Stimulated activated CD4-positive, alpha-beta T cell treated with anti-CD3 and anti-CD28 coated beads, TNF-alpha, amount 100 ng/mL, for 48 hours (primary cell): ENCODE measurements around the gene PAQR4.
"Not testable (repeated sequence)": the region's sequence is repeated elsewhere in the genome, so short reads cannot be mapped to it uniquely, and the experiment has no call there.

Experiments used
- DNase-seq, 3 donors: peaks; one replicate each; pipeline ENCODE4 v3.0.0-alpha.2; 2020; ENCODE audit warnings: low read depth in 3 of 3

Gene PAQR4

GRCh38 chr16:2968738-2969544 is at the start of gene PAQR4:
TSS of gene PAQR4 (plus strand) at chr16:2969348. CDS start at chr16:2969675, 327 bp downstream.
- DNase-seq: peak; percentile 66 to 81 (median 74)

GRCh38 chr16:2919511-2920255 is 49.5 kb upstream of the PAQR4 start:
- DNase-seq: peak in 2 of 3 donors; percentile 38

- no peak for DNase-seq
Measured at GRCh38 chr16:2923481-2923880, 45.7 kb upstream of the PAQR4 start.

- DNase-seq: no peak
Measured at GRCh38 chr16:2924901-2925755, 44.0 kb upstream of the PAQR4 start.

GRCh38 chr16:2925951-2926649 is 43.0 kb upstream of the PAQR4 start:
- DNase-seq: no peak

- DNase-seq: no peak
Measured at GRCh38 chr16:2926650-2926999, 42.5 kb upstream of the PAQR4 start.

GRCh38 chr16:2927010-2927646 is 42.0 kb upstream of the PAQR4 start:
- peak; percentile 79 to 86 (median 83) for DNase-seq

- DNase-seq: not testable (repeated sequence)
Measured at GRCh38 chr16:2928151-2928550, 41.0 kb upstream of the PAQR4 start.

GRCh38 chr16:2928796-2929195 is 40.4 kb upstream of the PAQR4 start:
- no peak for DNase-seq

GRCh38 chr16:2929693-2930092 is 39.5 kb upstream of the PAQR4 start:
- DNase-seq: no peak

- DNase-seq: no peak
Measured at GRCh38 chr16:2930236-2930635, 38.9 kb upstream of the PAQR4 start.

- DNase-seq: not testable (repeated sequence)
Measured at GRCh38 chr16:2931231-2931914, 37.8 kb upstream of the PAQR4 start.

GRCh38 chr16:2933136-2933535 is 36.0 kb upstream of the PAQR4 start:
- DNase-seq: no peak

- DNase-seq: no peak
Measured at GRCh38 chr16:2933701-2934100, 35.4 kb upstream of the PAQR4 start.

GRCh38 chr16:2934450-2934849 is 34.7 kb upstream of the PAQR4 start:
- DNase-seq: no peak

GRCh38 chr16:2936436-2937011 is 32.6 kb upstream of the PAQR4 start:
- no peak for DNase-seq

- no peak for DNase-seq
Measured at GRCh38 chr16:2937170-2937569, 32.0 kb upstream of the PAQR4 start.

GRCh38 chr16:2938206-2938605 is 30.9 kb upstream of the PAQR4 start:
- no peak for DNase-seq

GRCh38 chr16:2939968-2940367 is 29.2 kb upstream of the PAQR4 start:
- no peak for DNase-seq

GRCh38 chr16:2942045-2942444 is 27.1 kb upstream of the PAQR4 start:
- no peak for DNase-seq
